ENCODE measurements around the gene PRKG1.
"Not testable (repeated sequence)": the region's sequence is repeated elsewhere in the genome, so short reads cannot be mapped to it uniquely, and the experiment has no call there.

PRKG1 gene

DNA sequence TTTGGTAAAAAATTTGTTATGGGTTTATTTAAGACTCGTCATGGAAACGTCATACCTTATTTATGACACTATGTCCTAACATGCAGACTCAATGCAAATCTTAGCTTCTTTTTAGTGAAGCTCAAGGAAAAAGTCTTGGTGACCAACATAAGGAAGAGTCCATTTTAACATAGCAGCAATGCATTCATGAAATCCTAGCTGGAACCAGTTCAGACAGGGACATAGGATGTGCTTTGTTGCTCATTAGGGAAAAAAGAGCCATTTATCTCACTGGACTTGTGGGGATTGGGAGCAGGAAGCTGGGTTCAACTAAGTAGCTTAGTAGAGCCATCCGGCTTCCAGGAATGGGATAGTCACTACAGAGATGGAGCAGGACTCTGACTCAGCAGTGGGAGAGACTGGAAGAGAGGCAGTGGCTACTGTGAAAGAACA is 1139.0 kb downstream of the PRKG1 start:
- DNase-seq (ENCODE audit: low read depth) = peak; percentile 31

DNA sequence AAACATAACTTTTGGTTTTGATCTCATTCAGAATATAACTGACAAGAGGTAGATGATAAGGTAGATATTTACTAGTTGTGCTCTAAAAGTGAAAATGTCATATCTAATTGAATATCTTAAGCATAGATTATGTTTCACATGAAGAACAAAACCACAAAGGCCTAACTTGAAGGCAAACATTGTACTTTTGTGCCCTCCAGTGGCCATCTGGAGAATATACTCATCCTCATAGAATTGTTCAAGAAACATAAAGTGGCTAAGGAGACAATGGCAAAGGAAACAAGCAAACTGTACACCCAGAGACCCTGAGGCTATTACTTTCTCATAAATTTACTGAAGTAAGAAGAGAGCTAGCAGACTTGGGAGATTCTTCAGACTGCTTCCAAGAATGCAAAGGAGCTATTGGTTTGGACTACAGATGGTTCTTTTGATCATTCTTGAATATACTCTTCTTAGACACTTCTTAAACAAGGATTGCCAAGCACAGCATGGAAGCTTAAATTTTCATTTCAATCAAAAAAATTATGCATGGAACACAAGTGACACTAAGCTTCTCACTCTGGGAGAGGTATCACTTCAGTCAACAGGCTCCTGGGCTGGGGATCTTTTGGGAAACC is 1141.6 kb downstream of the PRKG1 start:
- peak; percentile 74 for DNase-seq (ENCODE audit: low read depth)

DNA sequence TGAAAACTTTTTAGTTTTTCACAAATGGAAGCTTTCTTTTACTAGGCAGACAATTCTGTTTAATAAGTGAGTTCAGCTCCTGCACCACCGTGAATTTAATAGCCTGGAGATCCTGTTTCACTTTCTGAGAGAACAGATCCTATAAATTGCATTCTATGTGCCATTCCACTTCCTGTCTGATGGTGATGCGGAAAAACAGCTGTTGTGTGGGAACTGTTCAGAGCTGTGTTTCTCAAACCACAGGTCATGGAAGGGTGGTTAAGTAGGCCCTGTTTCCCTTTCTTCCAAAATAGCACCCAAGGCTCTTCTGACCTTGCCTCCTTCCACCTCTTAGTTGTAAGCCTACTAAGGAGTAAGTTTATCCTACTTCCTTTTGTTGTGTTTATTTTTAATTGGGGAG is 1142.6 kb downstream of the PRKG1 start:
- peak; percentile 84 for DNase-seq (ENCODE audit: low read depth)

DNA sequence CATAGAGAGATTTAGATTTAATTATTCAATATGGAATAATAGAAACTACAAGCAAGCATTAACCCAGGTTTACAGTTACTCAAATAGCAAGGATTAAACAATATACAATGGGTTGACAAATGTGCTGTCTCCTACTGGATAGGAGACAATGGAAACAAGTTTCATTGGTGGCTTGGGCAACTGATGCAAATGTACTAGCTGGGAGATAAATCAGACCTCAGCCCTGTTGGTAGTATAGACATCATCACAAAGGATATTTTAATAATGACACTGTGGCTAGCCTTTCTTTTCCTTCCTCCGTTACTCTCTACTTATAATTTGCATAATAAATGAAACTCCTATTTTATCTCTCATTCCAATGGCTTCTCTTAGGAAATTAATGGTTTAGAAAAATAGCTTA is 1143.2 kb downstream of the PRKG1 start:
- no peak for DNase-seq (ENCODE audit: low read depth)

DNA sequence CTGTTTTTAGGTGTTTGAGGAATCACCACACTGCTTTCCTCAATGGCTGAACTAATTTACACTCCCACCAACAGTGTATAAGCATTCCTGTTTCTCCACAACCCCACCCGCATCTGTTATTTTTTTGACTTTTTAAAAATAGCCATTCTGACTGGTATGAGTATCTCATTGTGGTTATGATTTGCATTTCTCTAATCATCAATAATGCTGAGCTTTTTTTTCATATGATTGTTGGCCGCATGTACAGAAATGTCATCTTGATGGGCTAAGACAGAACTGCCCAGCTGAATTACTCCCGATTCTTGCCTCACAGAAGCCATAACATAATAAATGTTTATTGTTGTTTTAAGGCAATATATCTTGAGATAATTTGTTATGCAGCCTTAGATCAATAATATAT is 1146.7 kb downstream of the PRKG1 start:
- DNase-seq (ENCODE audit: low read depth) = no peak

DNA sequence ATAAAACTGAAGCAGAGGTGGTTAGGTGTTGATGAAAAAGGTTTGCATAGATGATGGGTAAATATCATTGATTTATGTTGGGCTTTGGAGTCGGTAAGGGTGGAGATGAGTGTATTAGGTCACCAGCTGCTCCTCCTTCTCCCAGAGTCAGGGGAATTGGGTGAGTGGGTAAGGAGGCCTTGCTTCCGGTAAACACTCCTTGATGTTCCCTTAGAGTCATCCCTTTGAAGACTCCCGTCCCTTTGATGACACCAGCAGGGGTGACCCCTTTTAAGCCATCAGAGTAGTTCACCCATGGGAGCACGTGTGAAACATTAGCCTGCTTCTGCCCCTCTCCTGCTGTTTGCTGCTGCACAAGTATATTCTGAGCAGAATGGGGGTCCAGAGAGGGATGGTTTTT is 1147.6 kb downstream of the PRKG1 start:
- DNase-seq (ENCODE audit: low read depth) = no peak

DNA sequence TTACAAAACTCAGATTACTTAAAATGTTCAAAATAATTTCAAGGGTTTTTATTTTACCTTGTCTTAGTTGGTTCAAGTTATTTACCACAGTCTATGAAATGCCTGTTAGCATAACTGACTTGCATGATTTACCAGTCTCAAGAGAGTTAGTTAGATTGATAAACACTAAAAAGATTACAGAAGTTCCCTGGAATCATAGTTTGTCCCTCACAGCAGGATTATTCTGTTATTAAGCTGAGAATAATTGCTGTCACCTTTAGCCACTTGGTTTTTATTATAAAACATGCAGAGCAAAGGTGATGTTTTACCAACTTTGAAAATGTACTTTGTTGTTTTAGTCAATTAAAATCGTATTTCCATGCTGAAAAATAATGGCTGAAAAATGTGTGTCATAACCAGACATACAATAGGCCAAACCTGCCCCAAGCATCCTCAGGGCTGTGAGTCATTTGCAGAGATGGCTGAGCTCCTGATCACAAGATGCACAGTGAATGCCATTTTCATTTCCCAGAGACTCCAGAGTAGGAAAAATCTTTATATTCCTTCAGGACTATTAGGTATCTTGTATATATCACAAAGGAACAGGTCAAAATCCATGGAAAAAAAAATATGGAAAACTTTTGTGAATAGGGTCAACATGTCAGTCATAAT is 1152.0 kb downstream of the PRKG1 start:
- DNase-seq (ENCODE audit: low read depth) = peak; percentile 49

- no peak for DNase-seq (ENCODE audit: low read depth)
Observed at GRCh38 chr10:52228556-52228955, 1154.3 kb downstream of the PRKG1 start.

- DNase-seq (ENCODE audit: low read depth) = peak; percentile 13
Observed at GRCh38 chr10:52229291-52229931, 1155.1 kb downstream of the PRKG1 start.

- DNase-seq (ENCODE audit: low read depth) = peak; percentile 43
Observed at GRCh38 chr10:52232561-52233350, 1158.5 kb downstream of the PRKG1 start.

- not testable (repeated sequence) for DNase-seq (ENCODE audit: low read depth)
Observed at GRCh38 chr10:52233351-52233991, 1159.2 kb downstream of the PRKG1 start.

DNA sequence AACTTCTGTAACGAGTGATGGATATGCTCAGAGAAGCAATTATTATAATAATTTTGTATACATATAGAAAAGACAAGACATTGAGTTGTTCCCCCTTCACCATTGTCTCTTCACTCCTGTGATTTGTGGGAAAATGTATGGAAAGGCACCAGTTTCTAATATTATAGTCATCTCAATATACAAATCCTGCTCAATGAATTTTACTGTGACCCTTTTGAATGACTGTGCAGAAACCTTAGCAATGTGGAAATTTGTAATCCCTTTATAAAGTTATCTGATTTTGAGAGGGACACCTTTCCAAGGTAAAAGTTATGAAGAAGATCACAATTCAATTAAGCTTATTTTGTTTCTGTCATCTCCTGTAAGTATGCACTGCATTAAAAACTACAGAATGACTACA is 1165.5 kb downstream of the PRKG1 start:
- no peak for DNase-seq (ENCODE audit: low read depth)

- DNase-seq (ENCODE audit: low read depth) = no peak
Observed at GRCh38 chr10:52245547-52245946, 1171.3 kb downstream of the PRKG1 start.

- DNase-seq (ENCODE audit: low read depth) = not testable (repeated sequence)
Observed at GRCh38 chr10:52247929-52248328, 1173.6 kb downstream of the PRKG1 start.

DNA sequence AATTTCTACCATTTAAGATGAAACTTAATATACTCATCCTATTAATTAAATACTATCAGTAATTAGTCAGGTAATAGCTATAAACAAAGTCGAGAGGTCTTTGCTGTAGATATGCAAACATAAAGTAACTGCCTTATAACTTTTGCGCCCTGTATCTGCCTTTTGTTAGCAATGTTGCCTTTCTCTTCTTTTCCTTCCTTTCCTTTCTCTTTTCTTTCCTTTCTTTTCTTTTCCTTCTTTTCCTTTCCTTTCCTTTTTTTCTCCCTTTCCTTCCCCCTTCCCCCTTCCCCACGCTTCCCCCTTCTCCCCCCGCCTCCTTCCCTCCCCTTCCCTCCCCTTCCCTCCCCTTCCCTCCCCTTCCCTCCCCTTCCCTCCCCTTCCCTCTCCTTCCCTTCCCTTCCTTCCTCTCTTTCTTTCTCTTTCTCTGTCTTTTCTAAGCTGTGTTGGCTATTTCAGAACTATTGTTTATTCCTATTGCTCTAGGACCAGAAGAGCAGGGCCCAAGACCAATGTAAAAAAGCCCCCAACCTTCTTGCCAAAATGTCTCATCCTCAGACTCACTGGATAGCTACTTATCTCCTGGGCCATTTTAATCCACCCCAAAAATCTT is 1174.5 kb downstream of the PRKG1 start:
- DNase-seq (ENCODE audit: low read depth) = no peak

GRCh38 chr10:52249850-52250395 is 1175.6 kb downstream of the PRKG1 start:
- DNase-seq (ENCODE audit: low read depth) = no peak

GRCh38 chr10:52250510-52250909 is 1176.2 kb downstream of the PRKG1 start:
- no peak for DNase-seq (ENCODE audit: low read depth)

- no peak for DNase-seq (ENCODE audit: low read depth)
Observed at GRCh38 chr10:52252307-52252706, 1178.0 kb downstream of the PRKG1 start.

DNA sequence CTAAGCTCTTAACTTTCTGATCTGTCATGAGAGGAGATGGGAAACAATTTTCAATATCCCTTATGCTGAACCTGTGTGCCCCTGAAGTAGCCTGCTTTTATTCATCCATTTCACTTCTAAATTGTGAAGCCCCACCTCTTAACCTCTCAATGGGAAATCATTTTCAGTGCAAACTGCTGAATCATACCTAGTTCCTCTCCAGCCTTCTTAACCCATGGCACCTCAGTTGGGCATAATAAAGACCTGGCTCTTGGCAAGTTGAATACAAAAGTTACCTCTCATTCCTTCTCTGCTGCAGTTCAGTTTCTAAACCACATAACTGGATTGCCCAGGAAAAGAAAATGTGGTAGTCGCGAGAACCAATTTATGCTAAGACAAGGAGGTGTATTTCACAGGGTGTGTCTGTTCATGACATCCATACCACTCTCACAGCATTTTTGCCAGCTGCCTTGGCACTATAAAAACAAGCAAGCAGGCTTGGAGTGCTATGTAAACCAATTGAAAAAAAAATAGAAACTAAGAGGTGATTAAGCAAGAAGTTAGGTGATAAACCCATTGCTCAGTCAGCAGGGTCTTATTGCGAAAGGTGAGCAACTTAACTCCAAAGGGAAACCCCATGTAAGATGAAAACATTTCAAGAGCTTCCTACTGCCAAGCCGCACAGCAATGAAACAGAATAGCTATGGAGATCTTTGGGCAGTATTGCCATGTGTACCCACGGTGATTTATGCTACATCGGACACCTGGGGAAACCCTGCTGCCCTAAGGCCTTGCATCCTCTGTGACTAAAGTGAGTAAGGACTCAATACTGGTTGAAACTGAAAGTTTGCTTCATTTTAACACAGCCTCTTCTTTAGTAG is 1182.8 kb downstream of the PRKG1 start:
- DNase-seq (ENCODE audit: low read depth) = peak; percentile 51

DNA sequence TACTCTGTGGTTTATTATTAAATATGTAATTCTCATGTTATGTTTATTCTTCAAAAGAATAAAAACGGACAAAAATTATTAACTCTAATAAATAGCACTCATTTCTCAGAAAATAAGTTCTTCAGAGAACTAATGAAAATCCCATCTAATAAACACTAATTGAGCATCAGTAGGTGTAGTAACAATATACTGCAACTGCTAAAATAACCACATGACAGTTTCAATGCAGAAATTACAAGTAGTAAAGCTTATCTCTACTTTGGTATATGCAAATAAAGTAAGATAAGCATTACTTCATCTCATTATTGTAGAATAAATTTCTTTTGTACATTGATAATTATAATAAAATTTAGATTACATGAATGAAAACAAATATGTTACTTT is 1183.4 kb downstream of the PRKG1 start:
- no peak for DNase-seq (ENCODE audit: low read depth)
